HUES6 (cell line): Measurements from ENCODE around the gene TUBGCP3.

ENCODE experiments used
- H3K27ac ChIP-seq: 2 replicates; pipeline ENCODE4 v1.7.0; 2013; ENCODE audit warnings: low read depth, mild to moderate bottlenecking, low read length, inconsistent platforms
- H3K27me3 ChIP-seq: 2 replicates; pipeline ENCODE4 v1.6.1; 2013; ENCODE audit warnings: low read length; ENCODE audit not compliant: control insufficient read depth, insufficient read depth
- H3K36me3 ChIP-seq: 2 replicates; pipeline ENCODE4 v1.6.1; 2013; ENCODE audit warnings: low read length; ENCODE audit not compliant: control insufficient read depth, insufficient read depth
- H3K4me1 ChIP-seq: 2 replicates; pipeline ENCODE4 v1.6.1; 2013; ENCODE audit warnings: low read length; ENCODE audit not compliant: control insufficient read depth, insufficient read depth
- H3K4me3 ChIP-seq: 2 replicates; pipeline ENCODE4 v1.5.1; 2013; ENCODE audit warnings: low read depth, low read length
- H3K9ac ChIP-seq: one replicate; pipeline ENCODE4 v1.6.1; 2013; ENCODE audit warnings: mild to moderate bottlenecking, low read length
- H3K9me3 ChIP-seq: 2 replicates; pipeline ENCODE4 v1.6.1; 2013; ENCODE audit warnings: low read depth, low read length; ENCODE audit not compliant: control insufficient read depth, insufficient read depth

The TUBGCP3 gene

GRCh38 chr13:112576768-112577167, 11.2 kb downstream of the TUBGCP3 start:
- no peak overlapping the region for H3K4me3 ChIP-seq
- no peak overlapping the region for H3K9ac ChIP-seq
- no peak overlapping the region for H3K27ac ChIP-seq
- peaks cover 9% of the 10 kb centered on the region; the same call in 1 of the 2 replicates for H3K9me3 ChIP-seq
- no peaks in the 10 kb centered on the region for H3K36me3 ChIP-seq
- no peaks in the 10 kb centered on the region for H3K27me3 ChIP-seq
- H3K4me1 ChIP-seq: peaks cover 18% of the 10 kb centered on the region

- H3K9ac ChIP-seq: no peak overlapping the region
Measured at GRCh38 chr13:112576191-112576590, 11.8 kb downstream of the TUBGCP3 start.

GRCh38 chr13:112575675-112576074, 12.3 kb downstream of the TUBGCP3 start:
- Histone ChIP-seq H3K27ac (no peak overlapping the region), H3K27me3 (no peaks in the 10 kb centered on the region), H3K4me1 (peaks cover 18% of the 10 kb centered on the region), H3K4me3 (no peak overlapping the region), H3K9ac (no peak overlapping the region), H3K9me3 (peaks cover 9% of the 10 kb centered on the region; the same call in 1 of the 2 replicates), H3K36me3 (no peaks in the 10 kb centered on the region)

More at GRCh38 chr13:112576191-112576590, 11.8 kb downstream of the TUBGCP3 start:
- Histone ChIP-seq H3K9me3 (peaks cover 9% of the 10 kb centered on the region; the same call in 1 of the 2 replicates), H3K27ac (no peak overlapping the region), H3K27me3 (no peaks in the 10 kb centered on the region), H3K4me3 (no peak overlapping the region), H3K36me3 (no peaks in the 10 kb centered on the region), H3K4me1 (peaks cover 18% of the 10 kb centered on the region)

GRCh38 chr13:112574834-112575613, 12.9 kb downstream of the TUBGCP3 start:
- peaks cover 9% of the 10 kb centered on the region; the same call in 1 of the 2 replicates for H3K9me3 ChIP-seq
- peaks cover 18% of the 10 kb centered on the region for H3K4me1 ChIP-seq
- H3K27ac ChIP-seq: no peak overlapping the region
- no peak overlapping the region for H3K4me3 ChIP-seq
- no peak overlapping the region for H3K9ac ChIP-seq
- no peaks in the 10 kb centered on the region for H3K36me3 ChIP-seq
- no peaks in the 10 kb centered on the region for H3K27me3 ChIP-seq

GRCh38 chr13:112574416-112574815, 13.5 kb downstream of the TUBGCP3 start:
- no peak overlapping the region for H3K9ac ChIP-seq
- no peak overlapping the region for H3K4me3 ChIP-seq
- no peak overlapping the region for H3K27ac ChIP-seq
- peaks cover 7% of the 10 kb centered on the region; the same call in 1 of the 2 replicates for H3K9me3 ChIP-seq
- H3K4me1 ChIP-seq: peaks cover 18% of the 10 kb centered on the region
- no peaks in the 10 kb centered on the region for H3K27me3 ChIP-seq
- no peaks in the 10 kb centered on the region for H3K36me3 ChIP-seq

GRCh38 chr13:112573710-112574109, 14.2 kb downstream of the TUBGCP3 start:
- Histone ChIP-seq H3K36me3 (peaks cover 5% of the 10 kb centered on the region), H3K27ac (no peak overlapping the region), H3K4me3 (no peak overlapping the region), H3K27me3 (no peaks in the 10 kb centered on the region), H3K4me1 (peaks cover 18% of the 10 kb centered on the region), H3K9me3 (peaks cover 3% of the 10 kb centered on the region; the same call in 1 of the 2 replicates), H3K9ac (no peak overlapping the region)

GRCh38 chr13:112572366-112572765, 15.6 kb downstream of the TUBGCP3 start:
- H3K27ac ChIP-seq: no peak overlapping the region

GRCh38 chr13:112569821-112570220, 18.1 kb downstream of the TUBGCP3 start:
- no peaks in the 10 kb centered on the region for H3K27me3 ChIP-seq
- peaks cover 3% of the 10 kb centered on the region for H3K4me1 ChIP-seq
- H3K36me3 ChIP-seq: peaks cover 40% of the 10 kb centered on the region
- no peak overlapping the region for H3K9ac ChIP-seq
- H3K27ac ChIP-seq: no peak overlapping the region
- no peak overlapping the region for H3K4me3 ChIP-seq
- H3K9me3 ChIP-seq: no peaks in the 10 kb centered on the region

More at GRCh38 chr13:112572366-112572765, 15.6 kb downstream of the TUBGCP3 start:
- Histone ChIP-seq H3K36me3 (peaks cover 18% of the 10 kb centered on the region), H3K9me3 (no peaks in the 10 kb centered on the region; the same call in 1 of the 2 replicates), H3K4me1 (peaks cover 18% of the 10 kb centered on the region), H3K9ac (no peak overlapping the region), H3K4me3 (no peak overlapping the region), H3K27me3 (no peaks in the 10 kb centered on the region)

- H3K4me1 ChIP-seq: no peaks in the 10 kb centered on the region
- no peak overlapping the region for H3K9ac ChIP-seq
- peaks cover 60% of the 10 kb centered on the region for H3K36me3 ChIP-seq
- H3K27me3 ChIP-seq: no peaks in the 10 kb centered on the region
- no peak overlapping the region for H3K27ac ChIP-seq
- no peaks in the 10 kb centered on the region for H3K9me3 ChIP-seq
- no peak overlapping the region for H3K4me3 ChIP-seq
Measured at GRCh38 chr13:112567161-112567862, 20.6 kb downstream of the TUBGCP3 start.

- H3K27ac ChIP-seq: no peak overlapping the region
- H3K9ac ChIP-seq: no peak overlapping the region
- no peaks in the 10 kb centered on the region for H3K9me3 ChIP-seq
- H3K27me3 ChIP-seq: no peaks in the 10 kb centered on the region
- H3K36me3 ChIP-seq: peaks cover 63% of the 10 kb centered on the region
- no peak overlapping the region for H3K4me3 ChIP-seq
- H3K4me1 ChIP-seq: peaks cover 12% of the 10 kb centered on the region
Measured at GRCh38 chr13:112562786-112563383, 25.1 kb downstream of the TUBGCP3 start.

- H3K36me3 ChIP-seq: peaks cover 63% of the 10 kb centered on the region
- no peak overlapping the region for H3K27ac ChIP-seq
- no peak overlapping the region for H3K9ac ChIP-seq
- no peak overlapping the region for H3K4me3 ChIP-seq
- H3K9me3 ChIP-seq: no peaks in the 10 kb centered on the region
- H3K4me1 ChIP-seq: peaks cover 12% of the 10 kb centered on the region
- H3K27me3 ChIP-seq: no peaks in the 10 kb centered on the region
Measured at GRCh38 chr13:112562254-112562653, 25.7 kb downstream of the TUBGCP3 start.
